IPS DF 6.9 (cell line): ENCODE measurements around the gene BCL7A.

Source experiments
- DNase-seq: peaks from one replicate; pipeline ENCODE4 v3.0.0-alpha.2; 2013; ENCODE audit warnings: low read depth, low spot score
- H3K27ac ChIP-seq: one replicate; pipeline ENCODE4 v1.5.1; 2013; ENCODE audit warnings: low read length, control low read depth
- H3K27me3 ChIP-seq: 2 replicates; pipeline ENCODE4 v1.6.1; 2013; ENCODE audit warnings: mild to moderate bottlenecking, low read length; ENCODE audit not compliant: control insufficient read depth, insufficient read depth
- H3K36me3 ChIP-seq: 2 replicates; pipeline ENCODE4 v1.6.1; 2013; ENCODE audit warnings: low read length; ENCODE audit not compliant: control insufficient read depth, insufficient read depth
- H3K4me1 ChIP-seq: 2 replicates; pipeline ENCODE4 v1.6.1; 2013; ENCODE audit warnings: low read length; ENCODE audit not compliant: control insufficient read depth, insufficient read depth
- H3K4me3 ChIP-seq: 2 replicates; pipeline ENCODE4 v1.5.1; 2013; ENCODE audit warnings: mild to moderate bottlenecking, low read length
- H3K9me3 ChIP-seq: 2 replicates; pipeline ENCODE4 v1.6.1; 2013; ENCODE audit warnings: low read length, inconsistent platforms; ENCODE audit not compliant: control insufficient read depth, insufficient read depth
- WGBS: extraction: QIAGEN DNeasy Blood & Tissue Kit; methylation state at CpG from one replicate; pipeline ENCODE4 v1.1.7; 2013; ENCODE audit warnings: mixed read lengths, missing lambda C conversion rate; ENCODE audit not compliant: insufficient read length, insufficient coverage; 5-methylcytosine and 5-hydroxymethylcytosine counted together

BCL7A gene

GRCh38 chr12:122086641-122087285 lies 65.1 kb downstream of the BCL7A start:
- Histone ChIP-seq H3K27me3 (no peaks in the 10 kb centered on the region), H3K4me1 (no peaks in the 10 kb centered on the region), H3K9me3 (no peaks in the 10 kb centered on the region), H3K4me3 (no peak overlapping the region), H3K36me3 (no peaks in the 10 kb centered on the region), H3K27ac (no peak overlapping the region)
- WGBS = no CpG with 5 or more reads among the region's 18 CpGs
- no peak for DNase-seq

- Histone ChIP-seq H3K4me3 (no peak overlapping the region), H3K27ac (no peak overlapping the region), H3K36me3 (no peaks in the 10 kb centered on the region), H3K27me3 (no peaks in the 10 kb centered on the region), H3K4me1 (no peaks in the 10 kb centered on the region), H3K9me3 (no peaks in the 10 kb centered on the region)
- no peak for DNase-seq
- no CpG with 5 or more reads among the region's 17 CpGs for WGBS
These were observed 65.9 kb downstream of the BCL7A start for GRCh38 chr12:122087431-122088178.

GRCh38 chr12:122088179-122088810 lies 66.6 kb downstream of the BCL7A start:
- H3K4me1 ChIP-seq = no peaks in the 10 kb centered on the region
- H3K4me3 ChIP-seq = no peak overlapping the region
- no CpG with 5 or more reads among the region's 9 CpGs for WGBS
- no peaks in the 10 kb centered on the region for H3K36me3 ChIP-seq
- H3K27ac ChIP-seq = no peak overlapping the region
- H3K9me3 ChIP-seq = no peaks in the 10 kb centered on the region
- H3K27me3 ChIP-seq = no peaks in the 10 kb centered on the region
- DNase-seq = no peak

GRCh38 chr12:122089077-122089476 lies 67.4 kb downstream of the BCL7A start:
- H3K4me1 ChIP-seq = no peaks in the 10 kb centered on the region
- H3K36me3 ChIP-seq = no peaks in the 10 kb centered on the region
- no CpG with 5 or more reads among the region's 2 CpGs for WGBS

DNA sequence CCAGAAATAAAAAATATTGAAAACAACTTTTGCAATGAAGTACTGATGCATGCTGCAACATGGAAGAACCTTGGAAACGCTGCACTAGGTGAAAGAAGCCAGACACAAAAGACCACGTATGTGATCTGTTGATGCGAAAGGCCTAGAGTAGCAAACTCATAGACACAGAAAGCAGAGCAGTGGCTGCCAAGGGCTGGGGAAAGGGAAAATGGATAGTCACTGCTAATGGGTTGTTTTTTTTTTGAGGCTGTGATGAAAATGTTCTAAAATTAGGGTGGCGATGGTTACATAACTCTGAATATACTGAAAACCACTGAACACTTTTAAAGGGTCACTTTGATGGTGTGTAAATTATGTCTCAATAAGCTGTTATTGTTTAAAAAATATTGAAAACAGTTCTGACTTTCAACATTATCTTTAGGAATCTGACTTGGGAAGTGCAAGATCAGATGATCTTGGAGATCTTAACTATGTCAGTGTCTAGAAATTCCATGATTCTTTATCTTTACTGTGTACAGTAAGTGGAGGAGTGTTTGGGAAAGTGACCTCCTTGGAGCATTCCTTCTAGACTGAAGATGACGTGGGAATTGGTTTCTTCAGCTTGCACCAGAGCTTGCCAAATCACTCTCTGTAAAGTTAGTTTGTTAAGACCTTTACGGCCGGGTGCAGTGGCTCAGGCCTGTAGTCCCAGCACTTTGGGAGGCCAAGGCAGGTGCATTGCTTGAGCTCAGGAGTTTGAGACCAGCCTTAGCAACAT lies 69.3 kb downstream of the BCL7A start:
- WGBS = no CpG with 5 or more reads among the region's 7 CpGs
- H3K4me1 ChIP-seq = no peaks in the 10 kb centered on the region
- H3K4me3 ChIP-seq = no peak overlapping the region
- H3K9me3 ChIP-seq = no peaks in the 10 kb centered on the region
- no peaks in the 10 kb centered on the region for H3K27me3 ChIP-seq
- H3K36me3 ChIP-seq = no peaks in the 10 kb centered on the region
- DNase-seq = no peak
- H3K27ac ChIP-seq = no peak overlapping the region

More at GRCh38 chr12:122089077-122089476, 67.4 kb downstream of the BCL7A start:
- no peak overlapping the region for H3K4me3 ChIP-seq
- H3K9me3 ChIP-seq = no peaks in the 10 kb centered on the region
- DNase-seq = no peak
- H3K27me3 ChIP-seq = no peaks in the 10 kb centered on the region
- no peak overlapping the region for H3K27ac ChIP-seq

GRCh38 chr12:122093098-122093883 lies 71.6 kb downstream of the BCL7A start:
- 100% methylated on average over 9 of the region's 9 CpGs for WGBS
- Histone ChIP-seq H3K4me1 (no peaks in the 10 kb centered on the region), H3K9me3 (no peaks in the 10 kb centered on the region), H3K4me3 (no peak overlapping the region), H3K27me3 (no peaks in the 10 kb centered on the region), H3K27ac (no peak overlapping the region), H3K36me3 (no peaks in the 10 kb centered on the region)
- DNase-seq = no peak

DNA sequence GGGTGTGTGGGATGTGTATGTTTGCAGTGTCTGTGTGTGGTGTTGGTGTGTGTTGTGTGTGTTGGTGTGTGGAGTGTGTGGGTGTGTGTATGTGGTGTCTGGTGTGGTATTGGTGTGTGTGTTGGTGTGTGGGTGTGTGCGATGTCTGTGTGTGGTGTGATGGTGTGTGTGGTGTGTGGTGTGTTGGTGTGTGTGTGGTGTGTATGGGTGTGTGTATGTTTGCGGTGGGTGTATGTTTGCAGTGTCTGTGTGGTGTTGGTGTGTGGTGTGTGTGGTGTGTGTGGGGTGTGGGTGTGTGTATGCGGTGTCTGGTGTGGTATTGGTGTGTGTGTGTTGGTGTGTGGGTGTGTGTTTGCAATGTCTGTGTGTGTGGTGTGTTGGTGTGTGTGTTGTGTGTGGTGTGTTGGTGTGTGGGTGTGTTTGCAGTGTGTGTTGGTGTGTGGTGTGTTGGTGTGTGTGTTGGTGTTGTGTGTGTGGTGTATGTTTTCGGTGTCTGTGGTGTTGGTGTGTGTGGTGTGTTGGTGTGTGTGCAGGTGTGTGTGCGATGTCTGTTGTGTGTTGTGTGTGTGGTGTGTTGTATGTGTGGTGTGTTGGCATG lies 72.6 kb downstream of the BCL7A start:
- Histone ChIP-seq H3K4me3 (no peak overlapping the region), H3K9me3 (no peaks in the 10 kb centered on the region), H3K36me3 (no peaks in the 10 kb centered on the region), H3K27ac (no peak overlapping the region), H3K27me3 (no peaks in the 10 kb centered on the region), H3K4me1 (peaks cover 1% of the 10 kb centered on the region; the same call in 1 of the 2 replicates)
- 100% methylated on average over 5 of the region's 5 CpGs for WGBS
- DNase-seq = no peak

- Histone ChIP-seq H3K4me3 (no peak overlapping the region), H3K27me3 (no peaks in the 10 kb centered on the region), H3K36me3 (no peaks in the 10 kb centered on the region), H3K27ac (no peak overlapping the region), H3K4me1 (peaks cover 4% of the 10 kb centered on the region), H3K9me3 (no peaks in the 10 kb centered on the region)
- DNase-seq = no peak
- 100% methylated on average over 5 of the region's 10 CpGs for WGBS
These were observed 73.3 kb downstream of the BCL7A start for GRCh38 chr12:122094735-122095631.

DNA sequence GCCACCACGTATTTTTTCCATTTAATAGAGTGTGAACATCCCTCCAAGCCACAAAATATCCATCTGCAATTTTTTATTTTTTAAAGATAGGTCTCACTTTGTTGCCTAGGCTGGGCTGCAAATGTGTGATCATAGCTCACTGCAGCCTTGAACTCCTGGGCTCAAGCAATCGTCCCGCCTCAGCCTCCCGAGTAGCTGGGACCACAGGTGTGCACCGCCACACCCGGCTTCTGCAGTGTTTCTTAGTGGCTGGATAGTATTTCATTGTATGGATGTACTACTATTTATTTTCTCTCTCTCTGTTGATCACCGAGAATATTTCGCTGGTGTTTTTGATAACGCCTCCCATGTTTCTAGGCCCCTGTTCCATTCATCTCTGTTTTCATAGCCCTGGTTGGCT lies 74.3 kb downstream of the BCL7A start:
- H3K4me3 ChIP-seq = no peak overlapping the region
- no peaks in the 10 kb centered on the region for H3K27me3 ChIP-seq
- peaks cover 4% of the 10 kb centered on the region for H3K4me1 ChIP-seq
- no peaks in the 10 kb centered on the region for H3K9me3 ChIP-seq
- H3K36me3 ChIP-seq = no peaks in the 10 kb centered on the region
- H3K27ac ChIP-seq = no peak overlapping the region
- DNase-seq = no peak
- WGBS = no CpG with 5 or more reads among the region's 9 CpGs
